Spinal cord (tissue), 10 donors: ENCODE data around the gene ZNF525. TPM values are rescaled to one million over a fixed set of nuclear protein-coding genes. Genes with fewer than 3 reads are reported as not detected.

ENCODE experiments used
- DNase-seq, 6 donors: peaks; one replicate each; pipeline versions ENCODE4 v3.0.0 to v3.0.0-alpha.2; 2013 to 2015; ENCODE audit warnings: low spot score in 6 of 6, low read depth in 4 of 6
- H3K27ac ChIP-seq: one replicate; pipeline ENCODE4 v1.5.1; 2013; ENCODE audit warnings: low read depth, low read length, control low read depth
- H3K27me3 ChIP-seq: one replicate; pipeline ENCODE4 v1.6.1; 2013; ENCODE audit warnings: low read length; ENCODE audit not compliant: control insufficient read depth, insufficient read depth
- H3K36me3 ChIP-seq: one replicate; pipeline ENCODE4 v1.6.1; 2013; ENCODE audit warnings: low read length; ENCODE audit not compliant: control insufficient read depth, insufficient read depth
- H3K4me1 ChIP-seq: one replicate; pipeline ENCODE4 v1.6.1; 2013; ENCODE audit warnings: low read length; ENCODE audit not compliant: control insufficient read depth, insufficient read depth
- H3K4me3 ChIP-seq: one replicate; pipeline ENCODE4 v1.5.1; 2013; ENCODE audit warnings: low read depth, low read length, control low read depth
- H3K9me3 ChIP-seq: one replicate; pipeline ENCODE4 v1.6.1; 2013; ENCODE audit warnings: low read length; ENCODE audit not compliant: control insufficient read depth, insufficient read depth
- WGBS: methylation state at CpG from one replicate; pipeline ENCODE4 v1.1.5; 2013; ENCODE audit warnings: missing lambda C conversion rate; ENCODE audit not compliant: insufficient coverage; 5-methylcytosine and 5-hydroxymethylcytosine counted together
- polyA plus RNA-seq, 2 donors: library from polyadenylated mRNA; unstranded; fragments of 120-200 nt; gene quantifications; one replicate each; pipeline ENCODE4 v1.2.1, GENCODE V29; 2013; ENCODE audit not compliant: insufficient read length in 2 of 2
- total RNA-seq, 2 donors: library from RNA; depleted of rRNA in 1 of 2; stranded (reverse); fragments of 120-200 nt in 1 of 2; fragments of >200 nt in 1 of 2; gene quantifications; one replicate each; pipeline versions ENCODE4 v1.2.3 to v1.2.4, GENCODE V29; 2013 to 2014
- donor health status: healthy.

Gene ZNF525
- total and polyA plus RNA-seq, 4 donors = 4.0 to 14.8 (median 9.0) TPM

DNA sequence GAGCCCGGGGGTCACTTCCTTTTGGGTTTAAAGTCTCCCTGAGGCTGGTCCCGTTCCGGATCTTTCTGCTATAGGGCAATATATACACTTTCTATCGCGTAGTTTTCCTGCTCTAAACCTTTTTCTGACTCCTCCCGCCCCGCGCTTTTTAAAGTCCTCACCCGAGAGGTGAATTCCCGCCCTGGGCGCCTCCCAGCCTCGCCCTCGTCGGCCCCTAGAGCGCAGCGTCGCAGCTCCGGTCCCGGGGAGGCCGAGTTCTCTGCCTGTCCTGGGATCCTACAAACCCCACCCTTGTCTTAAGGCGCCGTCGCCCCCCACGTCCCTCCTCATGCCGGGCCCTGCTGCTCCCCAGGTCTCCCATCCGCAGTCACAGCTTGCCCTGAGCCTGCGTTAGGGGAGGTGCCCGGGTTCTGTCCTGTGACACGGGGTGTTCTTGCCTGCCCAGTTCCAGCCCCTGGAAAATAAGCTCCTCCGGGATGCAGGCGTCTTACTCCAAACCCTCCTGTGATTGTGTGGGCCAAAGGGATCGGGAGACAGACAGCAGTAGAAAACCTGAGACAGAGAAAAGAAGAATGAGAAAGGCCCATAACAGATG, 491 bp downstream of the ZNF525 start:
- DNase-seq = no peak
- Histone ChIP-seq H3K27me3 (no peaks in the 10 kb centered on the region), H3K9me3 (no peaks in the 10 kb centered on the region), H3K36me3 (no peaks in the 10 kb centered on the region), H3K27ac (no peak overlapping the region), H3K4me1 (peaks cover 11% of the 10 kb centered on the region), H3K4me3 (peak overlapping the region; percentile 57)
- 0% methylated on average over 30 of the region's 32 CpGs for WGBS

DNA sequence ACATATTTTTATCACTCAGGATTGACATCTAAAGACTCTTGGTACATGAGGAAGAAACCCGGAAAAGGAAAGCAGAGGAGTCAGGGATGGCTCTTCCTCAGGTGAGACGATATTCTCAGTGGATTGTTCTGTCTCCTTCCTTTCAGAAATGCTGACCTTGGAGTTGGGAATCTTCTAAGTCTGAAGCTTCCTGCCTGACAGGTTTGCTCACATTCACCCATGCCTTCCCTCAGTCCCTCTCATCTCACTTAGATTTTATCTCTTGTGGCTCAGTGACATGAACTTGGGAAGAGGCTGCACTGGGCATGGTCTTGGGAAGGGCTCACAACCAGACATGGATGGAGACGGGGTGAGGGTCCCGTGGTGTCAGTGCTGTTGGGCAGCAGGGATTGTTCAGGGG, 6.7 kb downstream of the ZNF525 start:
- H3K36me3 ChIP-seq = peaks cover 4% of the 10 kb centered on the region
- H3K4me3 ChIP-seq = no peak overlapping the region
- no peak overlapping the region for H3K27ac ChIP-seq
- H3K27me3 ChIP-seq = no peaks in the 10 kb centered on the region
- DNase-seq = no peak
- 96% methylated on average over 4 of the region's 4 CpGs for WGBS
- no peaks in the 10 kb centered on the region for H3K9me3 ChIP-seq
- H3K4me1 ChIP-seq = no peaks in the 10 kb centered on the region

DNA sequence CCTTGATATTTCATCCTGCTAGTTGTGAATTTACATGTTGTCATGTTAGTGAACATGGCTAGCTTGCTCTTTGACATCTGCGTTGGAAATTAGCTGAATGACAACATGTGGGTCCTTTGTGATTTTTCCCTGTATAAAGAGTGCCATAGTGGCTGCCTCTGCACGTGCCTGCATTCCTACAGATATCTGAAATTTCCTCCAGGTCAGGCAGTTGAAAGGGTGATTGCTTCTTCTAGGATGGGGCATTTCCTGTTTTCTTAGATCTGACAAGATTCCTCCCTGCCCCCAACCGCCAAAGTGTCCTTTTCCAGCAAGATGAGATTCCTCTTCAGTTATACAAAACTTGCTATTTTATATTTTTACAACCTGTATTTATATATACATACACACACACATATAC, 8.8 kb downstream of the ZNF525 start:
- no peak for DNase-seq
- no peaks in the 10 kb centered on the region for H3K27me3 ChIP-seq
- H3K4me3 ChIP-seq = no peak overlapping the region
- H3K4me1 ChIP-seq = no peaks in the 10 kb centered on the region
- 66% methylated on average over 3 of the region's 3 CpGs for WGBS
- H3K9me3 ChIP-seq = no peaks in the 10 kb centered on the region
- no peak overlapping the region for H3K27ac ChIP-seq
- H3K36me3 ChIP-seq = peaks cover 4% of the 10 kb centered on the region

GRCh38 chr19:53374743-53375142, 9.2 kb downstream of the ZNF525 start:
- 75% methylated on average over 1 of the region's 1 CpG for WGBS
- DNase-seq = no peak
- Histone ChIP-seq H3K27ac (no peak overlapping the region), H3K4me3 (no peak overlapping the region), H3K4me1 (no peaks in the 10 kb centered on the region), H3K9me3 (no peaks in the 10 kb centered on the region), H3K27me3 (no peaks in the 10 kb centered on the region), H3K36me3 (peaks cover 4% of the 10 kb centered on the region)

GRCh38 chr19:53381376-53381775, 15.9 kb downstream of the ZNF525 start:
- Histone ChIP-seq H3K27ac (no peak overlapping the region), H3K4me1 (no peaks in the 10 kb centered on the region), H3K27me3 (no peaks in the 10 kb centered on the region), H3K9me3 (no peaks in the 10 kb centered on the region), H3K4me3 (no peak overlapping the region), H3K36me3 (peaks cover 3% of the 10 kb centered on the region)
- WGBS = no CpG with 5 or more reads among the region's 3 CpGs
- DNase-seq = no peak

GRCh38 chr19:53388168-53388567, 22.7 kb downstream of the ZNF525 start:
- no peak for DNase-seq
- Histone ChIP-seq H3K4me1 (peaks cover 6% of the 10 kb centered on the region), H3K27ac (no peak overlapping the region), H3K36me3 (no peaks in the 10 kb centered on the region), H3K9me3 (no peaks in the 10 kb centered on the region), H3K27me3 (no peaks in the 10 kb centered on the region), H3K4me3 (no peak overlapping the region)
- WGBS = no CpG with 5 or more reads among the region's 3 CpGs

- WGBS = 97% methylated on average over 4 of the region's 5 CpGs
- Histone ChIP-seq H3K27ac (no peak overlapping the region), H3K36me3 (no peaks in the 10 kb centered on the region), H3K9me3 (no peaks in the 10 kb centered on the region), H3K4me1 (peaks cover 7% of the 10 kb centered on the region), H3K27me3 (no peaks in the 10 kb centered on the region), H3K4me3 (no peak overlapping the region)
- no peak for DNase-seq
These were observed 23.4 kb downstream of the ZNF525 start for GRCh38 chr19:53388904-53389303.

GRCh38 chr19:53389571-53389970, 24.1 kb downstream of the ZNF525 start:
- Histone ChIP-seq H3K9me3 (no peaks in the 10 kb centered on the region), H3K27ac (no peak overlapping the region), H3K27me3 (no peaks in the 10 kb centered on the region), H3K36me3 (no peaks in the 10 kb centered on the region), H3K4me3 (no peak overlapping the region), H3K4me1 (peaks cover 13% of the 10 kb centered on the region)
- peak in 1 of 6 donors; percentile 19 for DNase-seq
- 41% methylated on average over 6 of the region's 8 CpGs for WGBS

DNA sequence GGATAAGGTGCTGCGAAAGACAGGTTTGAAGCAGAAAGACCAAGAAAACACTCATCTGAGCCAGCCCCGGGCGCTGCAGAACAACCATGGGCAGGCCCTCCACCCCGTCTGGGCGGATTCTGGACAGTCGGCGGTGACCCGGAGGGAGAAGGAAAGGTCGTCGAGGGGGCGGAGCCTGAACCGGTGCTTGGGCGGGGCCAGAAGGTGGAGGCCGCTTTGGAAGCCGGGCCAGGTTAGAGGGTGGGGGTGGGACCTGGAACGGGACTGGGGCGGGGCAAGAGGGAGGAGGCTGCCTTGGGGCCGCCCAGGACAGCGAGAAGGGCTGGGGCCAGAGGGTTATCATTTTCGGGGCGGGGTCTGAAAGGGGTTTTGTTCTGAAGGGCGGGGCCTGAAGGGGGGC, 24.5 kb downstream of the ZNF525 start:
- no peaks in the 10 kb centered on the region for H3K9me3 ChIP-seq
- H3K27ac ChIP-seq = no peak overlapping the region
- H3K36me3 ChIP-seq = no peaks in the 10 kb centered on the region
- peak in 3 of 6 donors; percentile 2 to 79 (median 30) for DNase-seq
- 23% methylated on average over 22 of the region's 22 CpGs for WGBS
- no peaks in the 10 kb centered on the region for H3K27me3 ChIP-seq
- peaks cover 16% of the 10 kb centered on the region for H3K4me1 ChIP-seq
- no peak overlapping the region for H3K4me3 ChIP-seq

- H3K27me3 ChIP-seq = no peaks in the 10 kb centered on the region
- no peak for DNase-seq
- H3K9me3 ChIP-seq = no peaks in the 10 kb centered on the region
- H3K4me1 ChIP-seq = peaks cover 23% of the 10 kb centered on the region
- H3K27ac ChIP-seq = peak overlapping the region; percentile 67
- H3K36me3 ChIP-seq = no peaks in the 10 kb centered on the region
- WGBS = 1% methylated on average over 18 of the region's 18 CpGs
- H3K4me3 ChIP-seq = peak overlapping the region; percentile 61
These were observed 29.0 kb downstream of the ZNF525 start for GRCh38 chr19:53394522-53394973.
